Panc1 (cell line): ENCODE results near the gene MCU.

Source experiments
- POLR2AphosphoS5 ChIP-seq: IDR thresholded peaks from 2 replicates; pipeline ENCODE4 v1.6.1; 2012; ENCODE audit warnings: mild to moderate bottlenecking, low read depth, low read length, moderate library complexity
- TF ChIP-seq, protein P1 (sequence below): fragments of 450-650 bp; IDR thresholded peaks from 2 replicates; pipeline ENCODE4 v1.5.1; 2017; ENCODE audit warnings: mild to moderate bottlenecking

DNA sequence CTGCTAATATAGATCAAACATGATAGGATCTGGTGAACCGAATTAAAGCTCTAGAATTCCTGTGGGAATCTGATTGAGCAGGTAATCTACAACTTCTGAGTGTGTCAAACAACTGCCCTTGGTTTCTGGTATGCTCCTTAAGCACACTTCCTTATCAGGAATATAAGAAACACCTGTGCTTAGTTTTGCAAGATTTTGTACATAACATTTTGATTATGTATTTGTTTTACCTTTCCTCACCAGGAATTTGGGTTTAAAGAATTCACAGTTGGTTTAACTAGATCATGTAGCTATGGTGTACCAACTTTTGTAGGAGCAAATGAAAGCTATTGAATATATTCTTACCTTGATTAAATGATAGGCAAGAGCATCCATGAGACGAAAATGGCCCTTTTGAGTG, 40.6 kb downstream of the MCU start:
- TF ChIP-seq, protein P1, sequence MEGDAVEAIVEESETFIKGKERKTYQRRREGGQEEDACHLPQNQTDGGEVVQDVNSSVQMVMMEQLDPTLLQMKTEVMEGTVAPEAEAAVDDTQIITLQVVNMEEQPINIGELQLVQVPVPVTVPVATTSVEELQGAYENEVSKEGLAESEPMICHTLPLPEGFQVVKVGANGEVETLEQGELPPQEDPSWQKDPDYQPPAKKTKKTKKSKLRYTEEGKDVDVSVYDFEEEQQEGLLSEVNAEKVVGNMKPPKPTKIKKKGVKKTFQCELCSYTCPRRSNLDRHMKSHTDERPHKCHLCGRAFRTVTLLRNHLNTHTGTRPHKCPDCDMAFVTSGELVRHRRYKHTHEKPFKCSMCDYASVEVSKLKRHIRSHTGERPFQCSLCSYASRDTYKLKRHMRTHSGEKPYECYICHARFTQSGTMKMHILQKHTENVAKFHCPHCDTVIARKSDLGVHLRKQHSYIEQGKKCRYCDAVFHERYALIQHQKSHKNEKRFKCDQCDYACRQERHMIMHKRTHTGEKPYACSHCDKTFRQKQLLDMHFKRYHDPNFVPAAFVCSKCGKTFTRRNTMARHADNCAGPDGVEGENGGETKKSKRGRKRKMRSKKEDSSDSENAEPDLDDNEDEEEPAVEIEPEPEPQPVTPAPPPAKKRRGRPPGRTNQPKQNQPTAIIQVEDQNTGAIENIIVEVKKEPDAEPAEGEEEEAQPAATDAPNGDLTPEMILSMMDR, result no peak
- TF ChIP-seq POLR2AphosphoS5, result no peak
